ENCODE measurements around the gene CABS1.

DNA sequence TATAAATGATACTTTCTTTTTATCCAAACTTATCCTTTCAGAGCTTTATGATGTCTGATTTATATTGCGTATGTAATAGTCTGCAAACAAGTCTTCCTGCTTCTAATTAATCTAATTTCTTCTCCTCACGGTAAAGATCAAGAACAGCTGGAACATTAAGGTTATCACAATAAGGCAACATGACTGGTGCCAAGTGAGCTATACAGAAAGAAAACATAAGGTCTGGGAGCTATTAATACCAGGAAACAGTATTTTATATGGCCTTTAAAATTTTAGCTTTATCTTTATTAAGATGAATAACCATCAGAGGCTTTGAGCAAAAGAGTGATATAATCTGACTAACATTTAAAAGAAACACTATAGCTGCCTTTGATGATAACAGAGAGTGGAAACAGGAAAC is 28.7 kb upstream of the CABS1 start:
- TF ChIP-seq, protein P1, sequence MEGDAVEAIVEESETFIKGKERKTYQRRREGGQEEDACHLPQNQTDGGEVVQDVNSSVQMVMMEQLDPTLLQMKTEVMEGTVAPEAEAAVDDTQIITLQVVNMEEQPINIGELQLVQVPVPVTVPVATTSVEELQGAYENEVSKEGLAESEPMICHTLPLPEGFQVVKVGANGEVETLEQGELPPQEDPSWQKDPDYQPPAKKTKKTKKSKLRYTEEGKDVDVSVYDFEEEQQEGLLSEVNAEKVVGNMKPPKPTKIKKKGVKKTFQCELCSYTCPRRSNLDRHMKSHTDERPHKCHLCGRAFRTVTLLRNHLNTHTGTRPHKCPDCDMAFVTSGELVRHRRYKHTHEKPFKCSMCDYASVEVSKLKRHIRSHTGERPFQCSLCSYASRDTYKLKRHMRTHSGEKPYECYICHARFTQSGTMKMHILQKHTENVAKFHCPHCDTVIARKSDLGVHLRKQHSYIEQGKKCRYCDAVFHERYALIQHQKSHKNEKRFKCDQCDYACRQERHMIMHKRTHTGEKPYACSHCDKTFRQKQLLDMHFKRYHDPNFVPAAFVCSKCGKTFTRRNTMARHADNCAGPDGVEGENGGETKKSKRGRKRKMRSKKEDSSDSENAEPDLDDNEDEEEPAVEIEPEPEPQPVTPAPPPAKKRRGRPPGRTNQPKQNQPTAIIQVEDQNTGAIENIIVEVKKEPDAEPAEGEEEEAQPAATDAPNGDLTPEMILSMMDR (conservative IDR thresholded peaks at IDR 0.05; ENCODE audit: low read depth, low read length) = no peak
- no peak for TF ChIP-seq EZH2phosphoT487 (IDR thresholded peaks at IDR 0.05; ENCODE audit: borderline replicate concordance, low read length)
- TF ChIP-seq EZH2 (IDR thresholded peaks at IDR 0.05; ENCODE audit: low read length, unreplicated experiment) = no peak
